ENCODE measurements around the gene BMP8B.

BMP8B gene

DNA sequence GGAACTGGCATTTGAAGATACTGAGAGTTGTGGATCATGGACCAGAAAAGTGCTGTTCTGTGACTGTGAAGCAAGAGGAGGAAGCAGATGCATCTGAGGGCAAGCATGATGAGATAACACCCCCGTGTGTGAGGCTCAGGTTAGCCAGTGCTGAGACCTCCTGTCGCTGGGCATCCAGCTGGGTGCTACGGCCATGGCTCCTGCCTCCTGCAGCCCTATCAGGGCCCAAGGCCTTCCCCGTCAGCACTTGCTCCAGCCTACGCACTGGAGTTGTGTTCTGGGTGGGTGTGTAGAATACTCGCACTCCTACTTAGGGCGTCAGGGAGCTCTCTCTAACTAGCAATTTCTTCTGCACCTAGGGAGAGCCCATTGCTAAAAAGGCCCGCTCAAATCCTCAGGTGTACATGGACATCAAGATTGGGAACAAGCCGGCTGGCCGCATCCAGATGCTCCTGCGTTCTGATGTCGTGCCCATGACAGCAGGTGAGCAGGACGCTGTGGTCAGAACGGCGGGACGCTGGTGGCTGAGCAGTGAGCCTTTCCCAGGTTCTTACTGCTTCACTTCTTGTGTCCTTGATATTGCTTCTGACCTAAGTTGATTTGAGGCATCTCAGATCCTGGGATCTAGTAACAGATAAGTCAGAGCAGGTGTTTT, 43.5 kb downstream of the BMP8B start:
- H3K9ac ChIP-seq (ENCODE audit: low read length), result no peak overlapping the region

DNA sequence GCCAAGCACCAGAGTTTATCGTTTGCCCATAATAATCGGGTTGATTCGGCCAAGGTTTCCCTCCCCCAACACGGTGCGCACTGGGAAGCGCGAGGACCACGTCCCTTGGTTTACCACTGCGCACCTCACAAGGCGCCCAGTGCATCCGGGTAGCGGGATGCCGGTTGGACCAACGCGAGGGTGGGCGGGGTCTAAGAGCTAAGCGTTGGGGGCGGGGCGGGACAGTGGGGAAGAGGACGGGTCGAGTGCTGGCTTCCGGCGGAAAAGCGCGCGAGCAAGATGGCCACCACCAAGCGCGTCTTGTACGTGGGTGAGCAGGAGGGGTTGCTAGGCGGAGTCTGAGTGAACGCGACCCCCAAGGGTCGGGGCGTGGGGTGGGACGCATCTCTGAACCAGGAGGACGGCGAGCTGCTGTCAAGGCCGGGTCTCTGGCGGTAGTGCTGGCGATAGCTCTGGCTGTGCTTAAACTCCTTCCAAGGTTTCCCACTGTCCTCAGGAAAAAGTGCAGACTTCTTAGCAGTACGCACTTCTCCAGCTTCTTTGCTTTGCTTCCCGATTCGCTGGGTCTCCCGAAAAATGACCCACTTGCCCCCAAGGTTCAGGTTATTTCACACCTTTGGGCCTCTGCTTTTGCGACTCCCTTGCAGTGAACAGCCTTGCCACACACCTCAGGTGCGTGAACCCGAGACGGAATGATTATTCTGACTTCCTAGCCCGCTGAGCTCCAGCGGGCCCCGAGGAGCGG, 49.9 kb downstream of the BMP8B start, which contains the start of gene PPIE:
Gene PPIE, plus strand, starts transcription at position 261 of the 745 bp plus-strand sequence. Its CDS starts 19 bp downstream, at position 280.
- Histone ChIP-seq H3K36me3 (ENCODE audit: control insufficient read depth, insufficient read depth, low read length) (no peaks in the 10 kb centered on the region), H3K9me3 (ENCODE audit: control insufficient read depth, low read length) (no peaks in the 10 kb centered on the region), H3K4me1 (ENCODE audit: control insufficient read depth, insufficient read depth, low read length) (peaks cover 9% of the 10 kb centered on the region), H3K9ac (ENCODE audit: low read length) (peak within 1 kb of the TSS; percentile 75), H3K4me3 (ENCODE audit: low read length) (peak within 1 kb of the TSS; percentile 78), H3K27me3 (ENCODE audit: control insufficient read depth, insufficient read depth, low read length) (peaks cover 10% of the 10 kb centered on the region)

More for the DNA sequence above, 43.5 kb downstream of the BMP8B start:
- peaks cover 12% of the 10 kb centered on the region for H3K36me3 ChIP-seq (ENCODE audit: control insufficient read depth, insufficient read depth, low read length)
- H3K27me3 ChIP-seq (ENCODE audit: control insufficient read depth, insufficient read depth, low read length), result no peaks in the 10 kb centered on the region
- no peaks in the 10 kb centered on the region for H3K9me3 ChIP-seq (ENCODE audit: control insufficient read depth, low read length)
- no peaks in the 10 kb centered on the region for H3K4me1 ChIP-seq (ENCODE audit: control insufficient read depth, insufficient read depth, low read length)
- H3K4me3 ChIP-seq (ENCODE audit: low read length), result no peak overlapping the region

DNA sequence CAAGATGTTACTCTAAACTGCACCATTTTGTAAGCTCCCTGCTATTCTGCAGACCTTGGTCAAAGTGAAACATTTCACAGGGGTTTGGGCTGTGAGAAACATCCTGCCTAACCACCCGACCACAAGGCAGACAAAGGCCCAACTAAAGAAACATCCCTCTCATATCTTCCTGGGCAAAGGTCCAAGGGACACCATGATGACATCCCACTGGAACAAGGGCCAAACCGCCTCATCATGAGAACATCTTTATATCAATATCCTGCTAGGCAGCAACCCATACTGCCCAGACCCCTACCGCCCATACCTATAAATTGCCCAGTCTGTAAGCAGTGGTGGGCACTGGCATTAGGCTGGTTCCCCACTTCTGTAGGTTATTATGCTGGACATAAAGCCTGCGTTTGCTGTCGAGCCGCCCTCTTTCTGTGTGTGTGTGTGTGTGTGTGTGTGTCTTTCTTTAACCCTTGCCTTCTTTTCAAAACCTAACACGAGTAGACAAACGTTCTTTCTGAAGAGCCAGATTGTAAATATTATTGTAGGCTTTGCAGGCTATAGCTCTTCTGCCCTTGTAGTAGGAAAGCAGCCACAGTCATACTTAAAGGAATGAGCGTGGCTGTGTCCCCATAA, 51.0 kb downstream of the BMP8B start:
- H3K9ac ChIP-seq (ENCODE audit: low read length), result no peak overlapping the region
- no peaks in the 10 kb centered on the region for H3K9me3 ChIP-seq (ENCODE audit: control insufficient read depth, low read length)
- H3K4me1 ChIP-seq (ENCODE audit: control insufficient read depth, insufficient read depth, low read length), result peaks cover 9% of the 10 kb centered on the region
- H3K4me3 ChIP-seq (ENCODE audit: low read length), result no peak overlapping the region
- peaks cover 18% of the 10 kb centered on the region for H3K27me3 ChIP-seq (ENCODE audit: control insufficient read depth, insufficient read depth, low read length)
- H3K36me3 ChIP-seq (ENCODE audit: control insufficient read depth, insufficient read depth, low read length), result no peaks in the 10 kb centered on the region

GRCh38 chr1:39735731-39736130, 52.9 kb downstream of the BMP8B start:
- H3K36me3 ChIP-seq (ENCODE audit: control insufficient read depth, insufficient read depth, low read length), result no peaks in the 10 kb centered on the region
- H3K9me3 ChIP-seq (ENCODE audit: control insufficient read depth, low read length), result no peaks in the 10 kb centered on the region
- H3K27me3 ChIP-seq (ENCODE audit: control insufficient read depth, insufficient read depth, low read length), result peaks cover 23% of the 10 kb centered on the region
- H3K4me3 ChIP-seq (ENCODE audit: low read length), result no peak overlapping the region
- peaks cover 9% of the 10 kb centered on the region for H3K4me1 ChIP-seq (ENCODE audit: control insufficient read depth, insufficient read depth, low read length)
- no peak overlapping the region for H3K9ac ChIP-seq (ENCODE audit: low read length)

GRCh38 chr1:39733161-39733560, 55.5 kb downstream of the BMP8B start:
- Histone ChIP-seq H3K36me3 (ENCODE audit: control insufficient read depth, insufficient read depth, low read length) (no peaks in the 10 kb centered on the region), H3K9me3 (ENCODE audit: control insufficient read depth, low read length) (no peaks in the 10 kb centered on the region), H3K27me3 (ENCODE audit: control insufficient read depth, insufficient read depth, low read length) (peaks cover 35% of the 10 kb centered on the region), H3K4me3 (ENCODE audit: low read length) (no peak overlapping the region), H3K9ac (ENCODE audit: low read length) (no peak overlapping the region), H3K4me1 (ENCODE audit: control insufficient read depth, insufficient read depth, low read length) (no peaks in the 10 kb centered on the region)

- H3K4me3 ChIP-seq (ENCODE audit: low read length), result no peak overlapping the region
- no peaks in the 10 kb centered on the region for H3K36me3 ChIP-seq (ENCODE audit: control insufficient read depth, insufficient read depth, low read length)
- no peaks in the 10 kb centered on the region for H3K9me3 ChIP-seq (ENCODE audit: control insufficient read depth, low read length)
- H3K9ac ChIP-seq (ENCODE audit: low read length), result no peak overlapping the region
- no peaks in the 10 kb centered on the region for H3K4me1 ChIP-seq (ENCODE audit: control insufficient read depth, insufficient read depth, low read length)
- peaks cover 39% of the 10 kb centered on the region for H3K27me3 ChIP-seq (ENCODE audit: control insufficient read depth, insufficient read depth, low read length)
Measured at GRCh38 chr1:39732730-39733129, 55.9 kb downstream of the BMP8B start.

DNA sequence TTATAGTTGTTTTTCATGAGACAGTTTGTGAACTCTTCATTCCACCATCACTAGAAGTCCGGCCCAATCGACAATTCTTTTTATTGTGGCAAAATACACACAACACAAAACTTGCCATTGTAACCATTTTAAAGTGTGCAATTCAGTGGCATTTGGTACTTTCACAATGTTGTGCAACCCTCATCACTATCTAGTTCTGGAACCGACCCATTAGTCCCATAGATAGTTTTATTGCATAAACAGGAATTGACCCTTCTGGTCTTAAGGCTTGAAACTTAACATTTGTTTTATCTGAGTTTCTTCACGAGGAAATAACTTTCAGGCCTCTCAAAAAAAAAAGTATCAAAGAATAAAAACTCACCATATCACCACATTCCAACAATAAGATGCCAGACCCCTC, 58.8 kb downstream of the BMP8B start:
- H3K36me3 ChIP-seq (ENCODE audit: control insufficient read depth, insufficient read depth, low read length), result no peaks in the 10 kb centered on the region
- no peak overlapping the region for H3K9ac ChIP-seq (ENCODE audit: low read length)
- H3K9me3 ChIP-seq (ENCODE audit: control insufficient read depth, low read length), result no peaks in the 10 kb centered on the region
- H3K4me1 ChIP-seq (ENCODE audit: control insufficient read depth, insufficient read depth, low read length), result no peaks in the 10 kb centered on the region
- peaks cover 35% of the 10 kb centered on the region for H3K27me3 ChIP-seq (ENCODE audit: control insufficient read depth, insufficient read depth, low read length)
- no peak overlapping the region for H3K4me3 ChIP-seq (ENCODE audit: low read length)

DNA sequence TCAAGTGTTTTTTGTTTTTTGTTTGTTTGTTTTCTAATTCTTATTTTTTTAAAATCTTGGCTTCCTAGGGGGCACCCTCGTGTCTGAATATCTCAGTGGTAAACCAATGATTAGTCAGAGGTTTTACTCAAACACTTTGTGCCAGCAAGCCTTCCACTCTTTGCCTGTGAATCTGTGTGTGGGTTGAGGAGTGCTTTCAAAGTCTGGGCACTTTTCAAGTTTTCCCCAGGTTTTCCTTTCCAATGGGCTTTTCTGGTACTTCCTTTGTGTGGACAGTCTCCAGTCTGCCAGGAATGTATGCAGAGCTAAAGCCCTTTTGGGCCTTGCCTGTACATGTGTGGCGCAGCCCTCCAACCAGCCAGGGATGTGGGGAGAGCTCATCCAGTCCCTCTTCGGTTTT, 59.6 kb downstream of the BMP8B start:
- Histone ChIP-seq H3K9me3 (ENCODE audit: control insufficient read depth, low read length) (no peaks in the 10 kb centered on the region), H3K4me3 (ENCODE audit: low read length) (no peak overlapping the region), H3K27me3 (ENCODE audit: control insufficient read depth, insufficient read depth, low read length) (peaks cover 35% of the 10 kb centered on the region)

GRCh38 chr1:39727932-39728317, 60.7 kb downstream of the BMP8B start:
- no peak overlapping the region for H3K9ac ChIP-seq (ENCODE audit: low read length)
- no peaks in the 10 kb centered on the region for H3K9me3 ChIP-seq (ENCODE audit: control insufficient read depth, low read length)
- H3K4me1 ChIP-seq (ENCODE audit: control insufficient read depth, insufficient read depth, low read length), result no peaks in the 10 kb centered on the region
- H3K36me3 ChIP-seq (ENCODE audit: control insufficient read depth, insufficient read depth, low read length), result no peaks in the 10 kb centered on the region
- no peak overlapping the region for H3K4me3 ChIP-seq (ENCODE audit: low read length)
- peaks cover 29% of the 10 kb centered on the region for H3K27me3 ChIP-seq (ENCODE audit: control insufficient read depth, insufficient read depth, low read length)

More for the DNA sequence above, 59.6 kb downstream of the BMP8B start:
- no peaks in the 10 kb centered on the region for H3K4me1 ChIP-seq (ENCODE audit: control insufficient read depth, insufficient read depth, low read length)
- H3K36me3 ChIP-seq (ENCODE audit: control insufficient read depth, insufficient read depth, low read length), result no peaks in the 10 kb centered on the region
- no peak overlapping the region for H3K9ac ChIP-seq (ENCODE audit: low read length)

- Histone ChIP-seq H3K27me3 (ENCODE audit: control insufficient read depth, insufficient read depth, low read length) (peaks cover 24% of the 10 kb centered on the region), H3K4me3 (ENCODE audit: low read length) (no peak overlapping the region), H3K36me3 (ENCODE audit: control insufficient read depth, insufficient read depth, low read length) (no peaks in the 10 kb centered on the region), H3K9ac (ENCODE audit: low read length) (no peak overlapping the region), H3K4me1 (ENCODE audit: control insufficient read depth, insufficient read depth, low read length) (no peaks in the 10 kb centered on the region), H3K9me3 (ENCODE audit: control insufficient read depth, low read length) (no peaks in the 10 kb centered on the region)
Measured at GRCh38 chr1:39727221-39727931, 61.3 kb downstream of the BMP8B start.

DNA sequence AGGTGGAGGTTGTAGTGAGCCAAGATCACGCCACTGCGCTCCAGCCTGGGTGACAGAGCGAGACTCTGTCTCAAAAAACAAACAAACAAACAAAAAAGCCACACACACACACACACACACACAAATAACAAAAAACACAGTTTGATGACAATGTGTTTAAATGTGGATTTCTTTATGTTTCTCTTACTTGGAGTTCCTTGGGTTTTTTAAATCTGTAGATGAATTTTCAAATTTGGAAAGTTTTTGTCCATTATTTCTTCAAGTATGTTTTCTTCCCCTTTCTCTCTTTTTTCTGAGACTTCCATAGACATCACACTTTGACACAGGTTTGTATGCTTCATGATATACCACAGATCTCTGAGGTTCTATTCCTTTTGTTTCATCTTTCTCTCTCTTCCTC, 62.1 kb downstream of the BMP8B start:
- Histone ChIP-seq H3K9ac (ENCODE audit: low read length) (no peak overlapping the region), H3K4me3 (ENCODE audit: low read length) (no peak overlapping the region), H3K9me3 (ENCODE audit: control insufficient read depth, low read length) (no peaks in the 10 kb centered on the region), H3K27me3 (ENCODE audit: control insufficient read depth, insufficient read depth, low read length) (peaks cover 22% of the 10 kb centered on the region), H3K36me3 (ENCODE audit: control insufficient read depth, insufficient read depth, low read length) (no peaks in the 10 kb centered on the region), H3K4me1 (ENCODE audit: control insufficient read depth, insufficient read depth, low read length) (no peaks in the 10 kb centered on the region)

DNA sequence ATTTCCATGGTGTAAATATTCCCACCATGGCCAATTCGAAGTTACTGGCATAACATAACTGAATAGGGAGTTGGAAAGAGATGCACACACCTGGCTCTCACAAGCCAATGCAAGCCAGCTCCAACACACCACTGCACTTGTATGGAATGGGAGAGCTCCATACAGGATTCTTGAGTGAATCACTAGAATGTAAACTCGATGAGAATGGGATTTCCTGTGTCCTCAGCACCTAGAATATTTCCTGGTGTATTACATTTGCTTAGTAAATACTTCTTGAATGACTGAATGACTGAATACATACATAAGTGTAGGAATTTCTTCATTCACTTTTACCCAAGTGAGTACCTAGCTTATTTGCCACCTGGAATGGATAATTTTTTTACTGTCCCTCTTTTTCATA, 66.2 kb downstream of the BMP8B start:
- Histone ChIP-seq H3K9ac (ENCODE audit: low read length) (no peak overlapping the region), H3K36me3 (ENCODE audit: control insufficient read depth, insufficient read depth, low read length) (no peaks in the 10 kb centered on the region), H3K4me3 (ENCODE audit: low read length) (no peak overlapping the region), H3K9me3 (ENCODE audit: control insufficient read depth, low read length) (no peaks in the 10 kb centered on the region), H3K27me3 (ENCODE audit: control insufficient read depth, insufficient read depth, low read length) (peaks cover 3% of the 10 kb centered on the region), H3K4me1 (ENCODE audit: control insufficient read depth, insufficient read depth, low read length) (no peaks in the 10 kb centered on the region)

Data from mucosa of stomach (tissue), 1 donor.